Endothelial cell (in vitro differentiated cells): ENCODE measurements around the gene REL. TPM values are rescaled to one million over a fixed set of nuclear protein-coding genes. Genes with fewer than 3 reads are reported as not detected.

Experiments used
- DNase-seq: peaks from one replicate; pipeline ENCODE4 v3.0.0; 2021; ENCODE audit warnings: low spot score
- H3K27ac Mint-ChIP-seq: one replicate; pipeline ENCODE4 v1.8.0; 2021; ENCODE audit warnings: mixed read lengths, inconsistent platforms; ENCODE audit not compliant: unreplicated experiment
- H3K27me3 Mint-ChIP-seq: one replicate; pipeline ENCODE4 v1.8.0; 2021; ENCODE audit warnings: mild to moderate bottlenecking, moderate library complexity, mixed read lengths, inconsistent platforms; ENCODE audit not compliant: unreplicated experiment
- H3K36me3 Mint-ChIP-seq: one replicate; pipeline ENCODE4 v1.8.0; 2021; ENCODE audit warnings: mild to moderate bottlenecking, low read depth, mixed read lengths, inconsistent platforms; ENCODE audit not compliant: unreplicated experiment
- H3K4me1 Mint-ChIP-seq: one replicate; pipeline ENCODE4 v1.8.0; 2021; ENCODE audit warnings: mild to moderate bottlenecking, mixed read lengths, inconsistent platforms; ENCODE audit not compliant: unreplicated experiment
- H3K4me3 Mint-ChIP-seq: one replicate; pipeline ENCODE4 v1.8.0; 2021; ENCODE audit warnings: mild to moderate bottlenecking, mixed read lengths, inconsistent platforms; ENCODE audit not compliant: unreplicated experiment
- H3K9me3 Mint-ChIP-seq: one replicate; pipeline ENCODE4 v1.8.0; 2021; ENCODE audit warnings: mixed read lengths, inconsistent platforms; ENCODE audit not compliant: unreplicated experiment
- total RNA-seq: library from RNA; stranded (reverse); fragmentation: NEBNext Ultra II Directional; extraction: Animal tissue kit (Norgen Biotek cat#: 25700); gene quantifications from one replicate; pipeline ENCODE4 v1.2.1, GENCODE V29; 2021; ENCODE audit not compliant: unreplicated experiment
- TF ChIP-seq, protein P1 (sequence below): fragments of 200-600 bp; sonication (generic); IDR thresholded peaks from one replicate; pipeline ENCODE4 v1.5.0; 2021; ENCODE audit warnings: antibody characterized with exemption; ENCODE audit not compliant: unreplicated experiment

The REL gene
- total RNA-seq, 1 donor from 2014 or later: 16.4 TPM

GRCh38 chr2:60875520-60875919 lies 5.9 kb upstream of the REL start:
- no peaks in the 10 kb centered on the region for H3K9me3 Mint-ChIP-seq
- peaks cover under 1% of the 10 kb centered on the region for H3K36me3 Mint-ChIP-seq
- DNase-seq: no peak
- no peaks in the 10 kb centered on the region for H3K4me1 Mint-ChIP-seq
- H3K4me3 Mint-ChIP-seq: no peak overlapping the region
- H3K27me3 Mint-ChIP-seq: peaks cover 1% of the 10 kb centered on the region
- no peak overlapping the region for H3K27ac Mint-ChIP-seq
- TF ChIP-seq, protein P1, sequence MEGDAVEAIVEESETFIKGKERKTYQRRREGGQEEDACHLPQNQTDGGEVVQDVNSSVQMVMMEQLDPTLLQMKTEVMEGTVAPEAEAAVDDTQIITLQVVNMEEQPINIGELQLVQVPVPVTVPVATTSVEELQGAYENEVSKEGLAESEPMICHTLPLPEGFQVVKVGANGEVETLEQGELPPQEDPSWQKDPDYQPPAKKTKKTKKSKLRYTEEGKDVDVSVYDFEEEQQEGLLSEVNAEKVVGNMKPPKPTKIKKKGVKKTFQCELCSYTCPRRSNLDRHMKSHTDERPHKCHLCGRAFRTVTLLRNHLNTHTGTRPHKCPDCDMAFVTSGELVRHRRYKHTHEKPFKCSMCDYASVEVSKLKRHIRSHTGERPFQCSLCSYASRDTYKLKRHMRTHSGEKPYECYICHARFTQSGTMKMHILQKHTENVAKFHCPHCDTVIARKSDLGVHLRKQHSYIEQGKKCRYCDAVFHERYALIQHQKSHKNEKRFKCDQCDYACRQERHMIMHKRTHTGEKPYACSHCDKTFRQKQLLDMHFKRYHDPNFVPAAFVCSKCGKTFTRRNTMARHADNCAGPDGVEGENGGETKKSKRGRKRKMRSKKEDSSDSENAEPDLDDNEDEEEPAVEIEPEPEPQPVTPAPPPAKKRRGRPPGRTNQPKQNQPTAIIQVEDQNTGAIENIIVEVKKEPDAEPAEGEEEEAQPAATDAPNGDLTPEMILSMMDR: no peak

DNA sequence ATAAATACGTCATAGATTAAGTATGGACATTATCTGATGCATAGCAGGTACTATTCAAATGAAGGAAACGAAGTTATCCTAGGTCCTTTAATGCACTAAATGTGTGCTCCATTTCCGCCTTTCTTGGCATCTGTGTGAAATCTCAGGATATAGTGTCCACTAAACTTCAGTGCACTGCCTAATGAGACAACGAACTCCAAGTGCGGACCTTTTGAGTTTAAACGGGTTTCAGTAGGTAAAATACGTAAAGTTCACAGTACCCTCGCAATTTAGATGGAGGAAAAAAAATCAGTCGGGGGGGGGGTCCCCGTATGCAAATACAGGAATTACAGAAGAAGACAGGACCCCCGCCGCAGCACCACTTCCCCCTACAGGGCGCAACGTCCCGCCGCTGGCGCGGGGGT lies 729 bp upstream of the REL start:
- H3K4me1 Mint-ChIP-seq: peaks cover 21% of the 10 kb centered on the region
- TF ChIP-seq, protein P1: no peak
- peak overlapping the region; percentile 98 for H3K4me3 Mint-ChIP-seq
- no peaks in the 10 kb centered on the region for H3K9me3 Mint-ChIP-seq
- peaks cover 4% of the 10 kb centered on the region for H3K36me3 Mint-ChIP-seq
- peaks cover 4% of the 10 kb centered on the region for H3K27me3 Mint-ChIP-seq
- peak overlapping the region; percentile 94 for H3K27ac Mint-ChIP-seq
- DNase-seq: no peak

DNA sequence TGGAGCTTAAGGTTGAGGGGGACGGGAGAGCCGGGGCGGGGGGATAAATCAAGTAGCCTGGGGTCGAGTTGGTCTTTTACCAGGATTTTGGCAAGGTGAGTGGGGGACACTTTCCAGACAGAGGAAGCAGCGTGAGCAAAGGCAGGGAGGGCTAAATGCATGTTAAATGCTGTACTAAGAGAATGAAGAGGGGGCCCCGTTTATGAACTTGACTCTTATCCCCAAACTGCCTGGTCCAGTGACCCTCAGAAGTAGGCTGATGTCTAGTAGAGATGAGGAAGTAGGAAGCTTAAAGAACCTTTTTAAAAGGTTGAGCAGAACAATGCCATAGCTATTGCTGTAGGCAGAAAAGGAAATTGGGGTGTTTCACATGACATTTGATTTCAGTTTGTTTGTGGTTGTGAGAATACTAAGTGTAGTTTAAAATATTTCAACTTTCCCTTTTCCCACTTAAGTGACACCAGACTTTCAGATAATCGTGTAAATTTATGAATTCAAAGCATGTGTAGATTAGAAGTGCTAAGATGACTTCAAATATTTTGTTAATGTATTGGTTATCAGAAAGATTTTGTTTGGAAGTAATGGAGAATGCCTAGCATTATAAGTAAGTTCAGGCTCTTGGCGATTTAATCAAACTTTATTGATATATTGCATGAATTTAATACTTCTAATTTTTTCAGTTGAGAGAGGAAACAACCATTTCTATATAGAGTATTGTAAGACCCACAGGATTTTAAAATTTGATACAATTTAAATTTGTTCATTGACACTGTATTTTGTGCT lies 1.8 kb downstream of the REL start:
- Mint-ChIP-seq H3K36me3 (peaks cover 4% of the 10 kb centered on the region), H3K27ac (peak overlapping the region; percentile 84), H3K4me3 (peak overlapping the region; percentile 96), H3K27me3 (peaks cover 4% of the 10 kb centered on the region), H3K4me1 (peaks cover 31% of the 10 kb centered on the region), H3K9me3 (no peaks in the 10 kb centered on the region)
- DNase-seq: peak; percentile 8
- TF ChIP-seq, protein P1: no peak

DNA sequence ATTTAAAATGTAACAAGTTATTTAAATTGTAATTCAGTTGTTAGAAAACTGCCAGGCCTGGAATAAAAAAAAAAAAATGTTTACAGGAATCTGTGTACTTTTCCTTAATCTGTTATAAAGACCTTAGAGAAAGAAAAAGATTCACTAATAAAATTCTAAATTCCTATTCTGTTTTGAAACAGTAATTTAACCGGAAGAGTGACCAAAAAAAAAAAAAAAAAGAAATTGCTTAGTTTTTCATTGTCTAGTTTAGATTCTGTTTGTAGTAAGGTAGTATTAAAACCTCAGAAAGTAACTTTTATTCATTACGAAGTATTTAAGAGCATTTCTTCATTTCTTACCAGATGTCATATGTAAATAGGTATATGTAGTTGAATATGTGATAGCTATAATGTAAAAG lies 2.5 kb downstream of the REL start:
- no peak for DNase-seq
- H3K9me3 Mint-ChIP-seq: no peaks in the 10 kb centered on the region
- H3K4me3 Mint-ChIP-seq: peak overlapping the region; percentile 96
- TF ChIP-seq, protein P1: no peak
- peaks cover 4% of the 10 kb centered on the region for H3K36me3 Mint-ChIP-seq
- H3K27me3 Mint-ChIP-seq: peaks cover 4% of the 10 kb centered on the region
- peak overlapping the region; percentile 84 for H3K27ac Mint-ChIP-seq
- peaks cover 31% of the 10 kb centered on the region for H3K4me1 Mint-ChIP-seq

GRCh38 chr2:60884800-60885199 lies 3.4 kb downstream of the REL start:
- Mint-ChIP-seq H3K9me3 (no peaks in the 10 kb centered on the region), H3K4me3 (peak overlapping the region; percentile 72), H3K4me1 (peaks cover 34% of the 10 kb centered on the region), H3K27me3 (peaks cover 4% of the 10 kb centered on the region), H3K36me3 (peaks cover 4% of the 10 kb centered on the region), H3K27ac (peak overlapping the region; percentile 73)
- TF ChIP-seq, protein P1: no peak
- DNase-seq: no peak
